Psoas muscle (tissue), 8 donors: ENCODE measurements around the gene GALNT17. TPM values are rescaled to one million over a fixed set of nuclear protein-coding genes. Genes with fewer than 3 reads are reported as not detected.

Experiments used
- ATAC-seq, 4 donors: fragments of 200-7000 bp; cut with Tn5 transposase; one replicate each; pipeline ENCODE4 v1.9.1; 2020; ENCODE audit warnings: moderate library complexity in 3 of 4, mild to moderate bottlenecking in 2 of 4
- DNase-seq, 2 donors: peaks; one replicate each; pipeline ENCODE4 v3.0.0-alpha.2; 2020
- H3K27ac ChIP-seq: fragments of 200-600 bp; one replicate; pipeline ENCODE4 v1.8.0; 2022
- H3K27me3 ChIP-seq, 3 donors: fragments of 200-600 bp in 1 of 3; one replicate each; pipeline versions ENCODE4 v1.6.1 to v1.8.0; 2013 to 2022; ENCODE audit warnings: low read length in 2 of 3, mild to moderate bottlenecking in 2 of 3, moderate library complexity in 1 of 3; ENCODE audit not compliant: insufficient read depth in 3 of 3
- H3K36me3 ChIP-seq, 2 donors: fragments of 200-600 bp in 1 of 2; one replicate each; pipeline versions ENCODE4 v1.6.1 to v1.8.0; 2013 to 2022; ENCODE audit warnings: low read depth in 1 of 2, mild to moderate bottlenecking in 1 of 2, moderate library complexity in 1 of 2; ENCODE audit not compliant: insufficient read depth in 1 of 2
- H3K4me1 ChIP-seq: fragments of 200-600 bp; one replicate; pipeline ENCODE4 v1.8.0; 2022
- H3K4me3 ChIP-seq: fragments of 200-600 bp; one replicate; pipeline ENCODE4 v1.8.0; 2022; ENCODE audit warnings: mild to moderate bottlenecking
- H3K9me3 ChIP-seq: fragments of 200-600 bp; one replicate; pipeline ENCODE4 v1.8.0; 2022
- CTCF ChIP-seq: fragments of 200-600 bp; IDR thresholded peaks from one replicate; pipeline ENCODE4 v1.8.0; 2022; ENCODE audit warnings: antibody characterized with exemption
- WGBS, 3 donors: extraction: QIAGEN DNeasy Blood & Tissue Kit; methylation state at CpG; one replicate each; pipeline versions ENCODE4 v1.1.6 to v1.1.7; 2013; 5-methylcytosine and 5-hydroxymethylcytosine counted together
- intact Hi-C, 2 donors: fragments of 100-400 bp; cut with DNase I; formaldehyde crosslinking; loops; one replicate each; pipeline versions ENCODE4 v1.11.0 to v1.14.2; 2022
- polyA plus RNA-seq, 3 donors: library from polyadenylated mRNA; stranded (reverse); fragments of 200-250 nt; gene quantifications; one replicate each; pipeline ENCODE4 v1.2.3, GENCODE V29; 2013
- total RNA-seq, 4 donors: library from RNA; stranded (reverse); fragmentation: NEBNext Ultra II Directional in 2 of 4; extraction: Animal tissue kit (Norgen Biotek cat#: 25700) in 2 of 4; gene quantifications; one replicate each; pipeline versions ENCODE4 v1.2.1 to v1.2.4, GENCODE V29; 2021 to 2023
- donor health status: healthy with polysubstance abuse.
- donor health status: DM: no; HTN: no; CAD: no; lungs with moderate emphysema.
- donor health status: Bipolar disorder and iron deficiency.
- donor health status: healthy.
- donor health status: DM: yes; HTN: yes; CAD: no.
- donor health status: DM: no; HTN: no; CAD: no.
- donor health status: DM: no; HTN: no; CAD: no.
- donor health status: DM: yes; HTN: yes; CAD: no.

Gene GALNT17
- total and polyA plus RNA-seq, 7 donors: 0.17 to 3.5 (median 0.65) TPM

- H3K27ac ChIP-seq: no peak overlapping the region
- H3K9me3 ChIP-seq: no peaks in the 10 kb centered on the region
- no peak for ATAC-seq
- no peak overlapping the region for H3K4me3 ChIP-seq
- intact Hi-C loops: no loop called here
- TF ChIP-seq CTCF: no peak
- H3K36me3 ChIP-seq: no peaks in the 10 kb centered on the region
- no peaks in the 10 kb centered on the region for H3K4me1 ChIP-seq
- peaks cover 2 to 23% (median 8%) of the 10 kb centered on the region in 3 donors for H3K27me3 ChIP-seq
- WGBS, 3 donors: 84 to 88% (median 85%) methylated on average over 4 of the region's 4 CpGs
- DNase-seq: no peak
These were observed 622.9 kb downstream of the GALNT17 start for GRCh38 chr7:71754828-71755227.

DNA sequence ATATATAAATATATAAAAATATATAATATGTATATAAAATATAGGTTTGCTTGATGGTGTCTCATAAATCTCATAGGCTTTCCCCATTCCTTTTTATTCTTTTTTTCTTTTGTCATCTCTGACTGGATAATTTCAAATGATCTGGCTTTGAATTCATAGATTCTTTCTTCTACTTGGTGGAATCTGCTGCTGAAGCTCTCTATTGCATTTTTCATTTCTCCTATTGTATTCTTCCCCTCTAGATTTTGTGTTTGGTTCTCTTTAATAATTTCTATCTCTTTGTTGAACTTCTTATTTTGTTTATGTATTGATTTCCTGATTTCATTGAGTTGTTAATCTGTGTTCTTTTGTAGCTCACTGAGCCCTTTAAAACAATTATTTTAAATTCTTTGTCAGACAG, 629.4 kb downstream of the GALNT17 start:
- no peak for DNase-seq
- Histone ChIP-seq H3K9me3 (peaks cover 4% of the 10 kb centered on the region), H3K27me3 (peaks cover 0 to 2% (median 0%) of the 10 kb centered on the region in 3 donors), H3K4me1 (no peaks in the 10 kb centered on the region), H3K27ac (no peak overlapping the region), H3K36me3 (no peaks in the 10 kb centered on the region), H3K4me3 (no peak overlapping the region)
- no peak for TF ChIP-seq CTCF
- intact Hi-C loops: no loop called here
- ATAC-seq: no peak
